ENCODE measurements around the gene ST3GAL3.

GRCh38 chr1:43908858-43909257 lies 201.5 kb downstream of the ST3GAL3 start:
- TF ChIP-seq, protein P1, sequence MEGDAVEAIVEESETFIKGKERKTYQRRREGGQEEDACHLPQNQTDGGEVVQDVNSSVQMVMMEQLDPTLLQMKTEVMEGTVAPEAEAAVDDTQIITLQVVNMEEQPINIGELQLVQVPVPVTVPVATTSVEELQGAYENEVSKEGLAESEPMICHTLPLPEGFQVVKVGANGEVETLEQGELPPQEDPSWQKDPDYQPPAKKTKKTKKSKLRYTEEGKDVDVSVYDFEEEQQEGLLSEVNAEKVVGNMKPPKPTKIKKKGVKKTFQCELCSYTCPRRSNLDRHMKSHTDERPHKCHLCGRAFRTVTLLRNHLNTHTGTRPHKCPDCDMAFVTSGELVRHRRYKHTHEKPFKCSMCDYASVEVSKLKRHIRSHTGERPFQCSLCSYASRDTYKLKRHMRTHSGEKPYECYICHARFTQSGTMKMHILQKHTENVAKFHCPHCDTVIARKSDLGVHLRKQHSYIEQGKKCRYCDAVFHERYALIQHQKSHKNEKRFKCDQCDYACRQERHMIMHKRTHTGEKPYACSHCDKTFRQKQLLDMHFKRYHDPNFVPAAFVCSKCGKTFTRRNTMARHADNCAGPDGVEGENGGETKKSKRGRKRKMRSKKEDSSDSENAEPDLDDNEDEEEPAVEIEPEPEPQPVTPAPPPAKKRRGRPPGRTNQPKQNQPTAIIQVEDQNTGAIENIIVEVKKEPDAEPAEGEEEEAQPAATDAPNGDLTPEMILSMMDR (IDR thresholded peaks at IDR 0.05): no peak
- TF ChIP-seq POLR2AphosphoS5 (IDR thresholded peaks at IDR 0.05) (no peak), POLR2A (IDR thresholded peaks at IDR 0.05) (no peak)

Data from breast epithelium (tissue), 3 donors.